A204.1 (cell line): Measurements from ENCODE around the gene UBTD1.
"Not testable (repeated sequence)": the region's sequence is repeated elsewhere in the genome, so short reads cannot be mapped to it uniquely, and the experiment has no call there.

Experiments used
- FAIRE-seq: peaks from 2 replicates; lab custom pipeline; 2012; peaks lifted over from hg19 to GRCh38; lab: Jason Lieb, UNC

UBTD1 gene, protein sequence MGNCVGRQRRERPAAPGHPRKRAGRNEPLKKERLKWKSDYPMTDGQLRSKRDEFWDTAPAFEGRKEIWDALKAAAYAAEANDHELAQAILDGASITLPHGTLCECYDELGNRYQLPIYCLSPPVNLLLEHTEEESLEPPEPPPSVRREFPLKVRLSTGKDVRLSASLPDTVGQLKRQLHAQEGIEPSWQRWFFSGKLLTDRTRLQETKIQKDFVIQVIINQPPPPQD

DNA sequence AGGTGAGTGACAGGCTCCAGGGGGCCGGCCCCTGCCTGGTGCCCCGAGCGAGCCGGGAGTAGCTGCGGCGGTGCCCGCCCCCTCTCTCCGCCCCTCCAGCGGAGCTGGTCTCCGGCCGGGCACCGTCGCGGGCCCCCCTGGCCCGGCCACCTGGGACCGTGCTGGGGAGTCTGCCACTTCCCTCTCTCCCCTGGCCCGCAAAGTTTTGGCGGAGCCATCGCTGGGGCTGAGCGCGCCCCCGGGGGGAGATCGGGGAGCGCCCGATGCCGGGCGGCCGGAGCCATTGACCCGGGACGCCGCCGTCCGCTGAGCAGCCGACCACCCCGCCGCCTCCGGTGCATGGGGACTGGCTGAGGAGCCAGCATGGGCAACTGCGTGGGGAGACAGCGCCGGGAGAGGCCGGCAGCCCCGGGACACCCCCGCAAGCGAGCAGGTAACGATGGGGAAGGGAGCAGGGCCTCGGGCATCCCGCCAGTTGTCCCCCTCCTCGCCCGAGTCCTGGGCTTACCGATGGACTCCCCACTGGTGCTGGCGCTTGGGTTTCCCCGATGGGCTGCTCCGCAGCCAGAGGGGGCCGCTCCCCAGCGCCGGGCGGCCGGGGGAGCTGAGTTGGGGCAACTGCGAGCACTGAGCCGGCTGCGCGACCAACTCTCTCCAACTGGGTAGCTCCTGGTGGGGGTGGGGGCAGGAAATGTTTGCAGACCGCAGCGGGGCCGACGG lies at the start of gene UBTD1:
UBTD1 (plus strand) TSS at position 84 of the 720 bp plus-strand sequence; CDS start at position 364, 280 bp downstream.
- FAIRE-seq, result no peak

DNA sequence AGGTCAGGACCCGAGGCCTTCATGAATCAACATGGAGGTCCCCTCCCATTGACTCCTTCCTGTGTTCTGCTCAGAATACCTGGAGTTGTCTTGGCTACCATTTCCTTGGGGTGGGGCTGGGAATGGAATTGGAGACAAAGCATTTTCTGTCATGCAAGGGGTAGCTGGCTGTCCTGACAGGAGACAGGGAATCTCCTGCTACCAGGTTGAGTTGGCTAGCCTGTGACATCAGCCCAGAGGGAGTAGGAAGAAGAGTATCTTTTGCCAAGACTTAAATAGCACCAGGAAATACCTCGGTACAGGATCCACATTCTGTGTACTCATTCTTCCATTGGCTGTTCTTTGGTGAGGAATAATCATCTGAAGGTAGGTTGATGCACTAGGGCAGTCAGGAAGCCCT lies 47.9 kb upstream of the UBTD1 start:
- FAIRE-seq, result no peak

DNA sequence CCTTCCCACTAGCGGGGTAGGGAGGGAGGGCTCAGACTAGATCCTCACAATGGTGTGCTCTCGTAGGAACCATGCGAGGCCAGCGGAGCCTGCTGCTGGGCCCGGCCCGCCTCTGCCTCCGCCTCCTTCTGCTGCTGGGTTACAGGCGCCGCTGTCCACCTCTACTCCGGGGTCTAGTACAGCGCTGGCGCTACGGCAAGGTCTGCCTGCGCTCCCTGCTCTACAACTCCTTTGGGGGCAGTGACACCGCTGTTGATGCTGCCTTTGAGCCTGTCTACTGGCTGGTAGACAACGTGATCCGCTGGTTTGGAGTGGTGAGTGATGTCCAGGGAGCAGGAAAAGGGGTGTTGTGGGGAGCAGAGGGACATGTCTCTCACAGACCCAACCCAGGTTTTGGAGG lies 47.1 kb upstream of the UBTD1 start:
- no peak for FAIRE-seq

DNA sequence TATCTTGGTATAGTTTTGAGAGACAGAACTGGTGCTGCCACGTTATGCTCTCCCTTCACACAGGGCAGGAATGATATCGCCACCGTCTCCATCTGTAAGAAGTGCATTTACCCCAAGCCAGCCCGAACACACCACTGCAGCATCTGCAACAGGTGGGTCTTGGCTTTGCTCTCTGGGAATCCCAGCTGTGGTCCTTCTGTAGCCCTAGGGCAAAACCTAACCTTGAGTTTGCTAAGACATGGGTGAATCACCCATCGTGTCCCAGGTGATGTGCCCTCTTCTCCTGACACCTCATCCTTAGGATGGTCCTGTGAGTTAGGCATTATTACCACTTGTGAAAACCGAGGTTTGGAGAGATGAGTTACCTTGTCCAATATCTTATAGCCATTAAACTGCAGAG lies 46.4 kb upstream of the UBTD1 start:
- FAIRE-seq, result no peak

DNA sequence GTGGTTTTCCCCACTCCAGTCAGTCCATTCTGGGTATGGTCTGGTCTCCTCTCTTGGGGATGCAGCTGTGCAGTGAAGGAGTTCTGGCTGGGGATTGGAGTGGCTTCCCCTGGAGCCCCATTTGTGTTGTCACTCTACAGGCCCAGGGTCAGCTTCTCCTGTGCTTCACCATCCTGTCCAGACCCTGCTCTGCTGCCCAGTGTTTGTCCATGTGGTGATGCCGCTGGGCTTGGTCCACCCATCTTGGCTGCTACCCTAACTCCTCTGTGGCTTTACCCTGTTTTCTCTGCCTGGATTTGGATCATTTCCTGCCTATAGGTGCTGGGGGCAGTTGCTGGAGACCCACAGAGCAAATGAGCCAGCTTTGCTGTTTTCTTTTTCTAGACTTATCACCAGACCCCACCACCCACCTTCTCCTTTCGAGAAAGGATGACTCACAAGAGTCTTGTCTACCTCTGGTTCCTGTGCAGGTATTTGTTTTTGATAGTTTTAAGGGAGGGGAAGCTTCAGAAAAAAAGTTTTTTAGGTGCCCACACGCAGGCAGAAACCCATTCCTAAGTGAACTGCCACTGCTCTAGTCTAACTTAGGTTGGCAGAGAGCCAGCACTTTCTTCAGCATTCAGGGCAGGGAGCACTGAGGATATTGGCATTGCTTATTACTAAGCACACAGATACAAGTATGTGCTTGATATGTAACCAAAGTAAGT lies 44.2 kb upstream of the UBTD1 start:
- FAIRE-seq, result no peak

DNA sequence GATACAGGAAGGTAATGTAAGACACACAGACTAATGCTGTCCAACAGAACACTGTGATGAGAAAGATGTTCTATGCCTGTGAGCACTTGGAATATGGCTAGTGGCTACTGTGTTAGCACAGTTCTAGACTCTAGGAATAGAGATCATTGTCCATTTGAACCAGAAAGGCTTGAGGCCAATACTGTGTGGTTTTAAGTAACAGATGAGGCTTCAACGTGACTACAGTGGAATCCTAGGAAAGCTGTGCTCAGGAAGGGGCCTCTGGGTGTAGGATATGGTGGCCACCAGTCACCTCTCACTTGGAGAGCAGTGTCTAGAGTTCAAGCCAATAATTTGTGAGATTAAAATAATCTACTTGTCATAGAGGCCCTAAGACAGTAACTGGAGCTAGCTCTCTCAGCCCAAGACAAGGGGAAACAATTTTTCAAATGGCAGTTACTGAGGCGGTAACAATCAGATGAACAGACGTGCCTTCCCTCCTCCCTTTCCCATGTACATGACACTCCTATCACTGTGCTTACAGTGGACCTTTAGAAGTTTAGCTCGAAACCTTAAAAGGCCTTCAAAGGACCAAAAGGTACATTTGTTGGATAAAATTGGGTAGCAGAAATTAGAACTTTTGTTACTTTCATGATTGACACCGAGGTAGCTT lies 42.6 kb upstream of the UBTD1 start:
- no peak for FAIRE-seq

DNA sequence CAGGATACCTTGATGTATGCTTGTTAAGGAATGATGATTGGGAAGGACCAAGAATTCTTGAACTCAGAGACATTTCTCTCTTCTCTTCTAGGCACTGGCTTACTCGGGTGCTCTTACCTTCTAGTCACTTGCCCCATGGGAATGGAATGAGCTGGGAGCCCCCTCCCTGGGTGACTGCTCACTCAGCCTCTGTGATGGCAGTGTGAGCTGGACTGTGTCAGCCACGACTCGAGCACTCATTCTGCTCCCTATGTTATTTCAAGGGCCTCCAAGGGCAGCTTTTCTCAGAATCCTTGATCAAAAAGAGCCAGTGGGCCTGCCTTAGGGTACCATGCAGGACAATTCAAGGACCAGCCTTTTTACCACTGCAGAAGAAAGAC lies 42.0 kb upstream of the UBTD1 start:
- FAIRE-seq, result no peak

DNA sequence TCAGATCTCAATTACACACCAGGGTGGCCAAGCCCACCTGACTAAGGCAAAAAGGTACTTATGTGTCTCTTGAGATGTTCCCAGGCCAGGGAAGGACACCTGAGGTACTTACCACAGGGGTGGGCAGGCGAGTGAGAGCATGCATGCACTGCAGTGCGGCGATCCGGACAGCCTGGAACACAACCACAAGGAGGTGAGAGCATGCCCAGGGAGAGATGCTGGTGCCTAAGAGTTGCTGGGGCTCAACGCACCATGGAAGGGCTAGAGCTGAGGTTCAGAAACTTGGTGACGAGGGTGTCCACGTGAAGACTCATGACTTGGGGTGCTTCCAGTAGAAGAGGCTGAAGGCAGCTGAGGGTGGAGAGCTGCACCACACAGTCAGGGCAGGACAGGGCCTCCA lies 39.6 kb upstream of the UBTD1 start:
- FAIRE-seq, result no peak

DNA sequence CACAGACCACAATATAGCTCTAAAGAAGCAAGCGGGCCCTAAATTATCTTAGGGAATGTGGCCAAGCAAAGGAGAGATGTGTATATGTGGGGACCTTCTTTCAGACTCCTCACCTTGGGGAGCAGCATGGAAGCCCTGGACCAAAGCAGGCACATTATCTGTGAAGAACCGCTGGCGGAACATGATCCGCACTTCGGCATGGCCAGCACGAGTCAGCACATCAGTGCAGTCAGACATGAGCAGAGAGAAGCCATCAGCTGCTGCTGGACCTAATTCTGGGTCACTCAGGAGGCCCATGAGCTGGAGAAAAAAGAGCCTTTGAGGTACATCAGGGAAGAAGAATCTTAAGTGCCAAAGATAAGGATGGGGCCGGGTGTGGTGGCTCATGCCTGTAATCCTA lies 38.8 kb upstream of the UBTD1 start:
- no peak for FAIRE-seq

DNA sequence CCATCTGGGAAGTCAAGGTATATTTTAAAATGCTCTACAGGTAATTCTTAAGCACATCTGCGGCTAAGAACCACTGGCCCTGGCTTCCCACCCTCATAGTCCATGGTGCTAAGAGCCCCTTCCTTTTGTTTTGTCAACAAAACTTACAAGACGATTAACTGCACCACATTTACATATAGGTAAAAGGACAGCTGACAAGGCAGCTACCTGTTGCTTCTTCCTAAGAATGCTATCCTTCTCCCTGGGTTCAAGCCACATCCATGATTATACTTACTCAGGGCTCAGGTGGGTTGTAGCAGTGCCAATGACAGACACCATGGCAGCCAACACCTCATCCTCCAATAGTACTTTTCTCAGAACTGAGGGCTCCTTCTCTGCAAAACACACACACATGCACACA lies 36.4 kb upstream of the UBTD1 start:
- no peak for FAIRE-seq

DNA sequence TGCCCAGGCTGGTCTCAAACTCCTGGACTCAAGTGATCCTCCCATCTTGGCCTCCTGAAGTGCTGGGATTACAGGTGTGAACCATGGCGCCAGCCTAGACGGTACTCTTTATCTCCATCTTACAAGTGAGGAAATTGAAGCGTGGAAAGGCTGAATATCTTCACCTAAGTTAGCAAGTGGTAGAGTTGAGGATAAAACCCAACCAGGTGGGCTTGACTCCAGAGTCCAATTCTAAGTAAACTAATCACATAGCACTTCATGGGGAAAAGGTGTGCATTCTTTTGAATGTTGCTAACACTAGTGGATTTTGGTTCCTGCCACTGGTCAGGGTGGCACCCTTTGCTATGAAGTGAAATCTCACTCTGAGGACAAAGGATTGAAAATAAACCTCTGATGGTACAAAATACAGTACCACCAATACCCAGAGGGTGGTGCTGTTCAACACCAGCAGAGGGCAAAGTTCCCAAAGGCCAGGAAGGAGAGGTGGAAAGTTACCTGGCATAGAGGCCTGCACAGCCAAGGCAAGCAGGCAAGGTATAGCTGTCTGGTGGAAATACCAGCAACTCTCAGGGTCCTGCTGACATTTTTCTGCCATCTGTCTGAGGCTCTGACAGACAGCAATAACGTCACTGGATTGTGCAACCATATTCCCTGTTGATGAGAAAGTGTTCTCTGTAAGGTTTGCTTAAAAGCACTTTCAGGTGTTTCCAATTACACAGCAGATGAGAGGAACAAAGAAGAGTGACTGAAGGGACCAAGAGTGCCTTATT lies 35.2 kb upstream of the UBTD1 start:
- no peak for FAIRE-seq

DNA sequence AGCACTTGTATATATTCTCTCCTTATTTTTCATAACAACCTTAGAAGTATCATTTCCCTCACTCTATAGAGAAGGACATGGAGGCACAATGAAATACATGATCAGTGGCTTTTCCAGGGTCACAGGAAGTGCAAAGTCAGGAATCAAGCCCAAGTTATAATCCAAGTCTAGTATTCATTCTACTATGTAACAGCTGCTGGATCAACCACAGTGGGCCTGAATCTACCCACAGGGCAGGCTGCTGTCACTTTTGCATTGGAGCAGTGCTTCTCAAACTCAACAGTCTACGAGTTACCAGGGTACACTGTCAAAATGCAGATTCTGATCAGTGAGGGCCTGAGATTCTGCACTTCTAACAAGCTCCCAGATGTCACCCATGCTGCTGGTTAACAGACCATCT lies 34.5 kb upstream of the UBTD1 start:
- FAIRE-seq, result no peak

DNA sequence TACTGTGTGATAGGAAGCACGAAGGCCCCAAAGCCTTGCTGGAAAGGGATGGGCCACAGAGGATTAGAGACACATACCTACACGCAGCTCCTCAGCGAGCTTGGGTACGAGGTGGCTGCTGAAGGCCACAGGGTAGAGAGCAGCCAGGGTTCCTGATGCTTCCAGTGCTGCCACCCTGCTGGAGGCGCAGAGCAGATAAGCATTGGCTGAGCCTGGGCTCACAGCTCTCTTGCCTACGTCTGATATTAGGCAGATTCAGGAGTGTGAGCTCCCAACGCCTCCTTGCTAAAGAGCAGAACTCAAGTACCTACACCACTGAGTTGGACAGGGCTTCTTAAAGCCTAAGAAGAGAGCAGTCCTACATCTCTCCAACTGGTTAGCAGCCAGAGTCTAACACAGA lies 32.7 kb upstream of the UBTD1 start:
- no peak for FAIRE-seq

DNA sequence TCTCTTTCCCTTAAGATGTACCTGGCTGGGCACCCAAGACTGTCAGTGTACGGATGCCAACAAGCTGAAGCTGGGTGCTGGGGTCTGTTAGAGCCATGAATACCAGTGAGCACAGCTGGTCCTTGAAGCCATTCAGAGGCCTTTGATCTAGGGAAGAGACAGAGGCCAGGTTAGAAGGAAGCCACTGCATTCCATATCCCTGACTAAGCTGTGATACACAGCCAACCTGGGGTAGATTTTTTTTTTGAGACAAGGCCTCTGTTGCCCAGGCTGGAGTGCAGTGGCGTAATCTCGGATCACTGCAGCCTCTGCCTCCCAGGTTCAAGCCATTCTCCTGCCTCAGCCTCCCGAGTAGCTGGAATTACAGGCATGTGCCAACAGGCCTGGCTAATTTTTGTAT lies 32.0 kb upstream of the UBTD1 start:
- FAIRE-seq, result no peak

DNA sequence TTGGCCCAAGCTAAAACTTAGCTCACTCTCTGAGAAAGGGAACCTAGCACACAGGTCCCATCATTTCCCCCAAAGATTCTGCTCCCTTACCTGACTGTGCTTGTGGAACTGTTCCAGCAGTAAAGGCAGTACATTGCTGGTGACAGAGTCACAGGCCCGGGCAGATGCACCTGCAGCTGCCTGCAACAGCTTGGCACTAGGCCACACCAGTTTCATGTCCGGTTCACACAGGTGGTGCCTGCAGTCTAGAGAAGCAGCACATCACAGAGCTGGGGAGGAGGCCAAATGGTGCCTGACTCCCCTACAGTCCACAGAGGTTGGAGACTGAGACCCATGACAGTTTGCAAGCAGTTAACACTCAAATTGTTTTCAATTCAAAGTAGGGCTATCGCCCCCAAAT lies 30.6 kb upstream of the UBTD1 start:
- FAIRE-seq, result no peak

DNA sequence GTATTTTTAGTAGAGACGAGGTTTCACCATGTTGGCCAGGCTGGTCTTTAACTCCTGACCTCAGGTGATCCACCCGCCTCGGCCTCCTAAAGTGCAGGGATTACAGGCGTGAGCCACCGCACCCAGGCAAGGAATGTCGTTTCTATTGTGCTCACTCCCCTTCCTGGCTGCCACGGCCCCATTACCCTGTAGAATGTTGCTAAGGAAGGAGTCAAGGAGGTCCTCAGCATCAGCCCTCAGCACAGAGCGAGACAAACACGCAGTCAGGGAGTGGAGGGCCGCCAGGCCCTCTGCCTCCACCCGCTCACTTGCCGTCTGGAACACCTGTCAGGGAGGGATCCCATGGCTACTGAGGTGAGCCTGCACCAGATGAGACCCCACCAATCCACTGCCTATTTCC lies 29.9 kb upstream of the UBTD1 start:
- not testable (repeated sequence) for FAIRE-seq

DNA sequence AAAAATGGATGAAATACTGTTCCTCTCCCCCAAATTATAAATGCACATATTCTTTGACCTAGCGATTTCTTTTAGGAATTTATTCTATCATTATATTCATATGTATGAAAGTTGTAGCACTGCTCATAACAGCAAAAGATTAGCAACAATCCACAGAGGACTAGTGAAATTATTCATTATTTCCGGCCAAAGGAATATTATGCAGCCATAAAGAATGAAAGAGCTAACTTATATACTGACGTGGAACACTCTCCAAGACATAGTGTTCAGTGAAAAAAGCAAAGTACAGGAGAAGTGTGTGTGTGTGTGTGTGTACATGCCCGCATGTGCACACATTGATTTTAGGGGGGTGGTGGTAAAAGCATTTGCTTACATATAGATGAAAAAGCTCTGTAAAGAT lies 23.8 kb upstream of the UBTD1 start:
- no peak for FAIRE-seq

DNA sequence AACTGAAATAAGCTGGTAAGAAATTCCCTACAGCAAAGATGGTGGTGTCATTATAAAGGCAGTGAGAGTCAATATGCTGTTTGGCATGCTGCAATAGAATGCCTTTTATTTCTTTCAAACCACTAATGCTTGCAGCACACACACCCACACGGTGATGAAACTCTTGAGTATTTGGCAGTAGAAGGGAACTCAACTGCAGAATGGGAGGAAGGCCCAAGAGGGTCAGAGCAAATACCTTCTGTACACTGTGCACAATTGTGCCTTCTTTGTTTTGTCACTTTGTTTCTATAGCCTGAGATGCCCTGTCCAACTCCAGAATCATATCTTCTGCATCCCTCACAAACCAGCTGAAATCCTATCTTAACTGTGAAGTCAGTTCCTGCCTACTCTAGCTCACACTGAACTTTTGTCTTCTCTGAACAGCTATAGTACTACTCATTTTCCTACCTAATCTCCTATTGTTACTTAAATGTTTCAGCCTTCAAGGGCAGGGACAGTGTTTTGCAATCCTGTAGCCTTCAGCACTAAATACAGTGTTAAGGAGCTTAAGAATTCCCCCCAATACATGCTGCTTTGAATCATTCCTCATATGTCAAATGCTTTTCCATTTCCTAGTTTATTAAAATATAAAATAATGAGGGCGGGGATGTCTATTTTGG lies 22.7 kb upstream of the UBTD1 start:
- no peak for FAIRE-seq

DNA sequence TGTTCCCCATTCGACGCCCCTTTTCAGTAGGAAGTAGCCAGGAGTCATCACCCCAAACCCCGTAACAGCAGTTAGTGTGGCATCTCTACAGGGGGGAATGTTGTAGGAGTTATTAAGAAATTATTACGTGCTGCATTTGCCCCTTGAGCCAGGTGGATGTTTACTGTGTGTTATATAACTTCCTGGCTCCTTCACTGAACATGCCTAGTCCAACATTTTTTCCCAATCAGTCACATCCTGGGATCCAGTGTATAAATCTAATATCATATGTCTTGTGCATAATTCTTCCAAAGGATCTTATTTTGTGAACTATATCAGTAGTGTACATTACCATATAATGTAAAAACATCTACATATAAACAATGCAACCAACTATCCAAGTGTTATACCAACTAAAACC lies 19.3 kb upstream of the UBTD1 start:
- not testable (repeated sequence) for FAIRE-seq

DNA sequence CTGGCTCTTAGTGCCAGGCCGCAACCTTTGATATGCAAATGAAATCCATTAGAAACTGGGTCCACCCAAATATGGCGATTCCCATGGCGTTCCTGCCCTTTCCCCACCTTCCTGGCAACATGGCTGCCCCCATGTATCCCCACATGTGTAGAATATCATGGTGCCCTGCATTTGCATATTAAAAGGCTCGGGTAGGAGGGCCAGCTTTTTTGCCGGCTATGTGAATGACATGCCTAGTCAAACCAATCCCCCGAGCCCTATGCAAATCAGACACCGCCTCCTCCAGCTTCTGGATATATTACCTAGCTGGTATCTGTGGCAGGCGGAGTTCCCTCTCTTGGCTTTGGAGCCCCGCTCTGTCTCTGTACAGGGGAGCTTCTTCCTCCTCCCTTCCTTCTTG lies 18.8 kb upstream of the UBTD1 start:
- FAIRE-seq, result no peak

DNA sequence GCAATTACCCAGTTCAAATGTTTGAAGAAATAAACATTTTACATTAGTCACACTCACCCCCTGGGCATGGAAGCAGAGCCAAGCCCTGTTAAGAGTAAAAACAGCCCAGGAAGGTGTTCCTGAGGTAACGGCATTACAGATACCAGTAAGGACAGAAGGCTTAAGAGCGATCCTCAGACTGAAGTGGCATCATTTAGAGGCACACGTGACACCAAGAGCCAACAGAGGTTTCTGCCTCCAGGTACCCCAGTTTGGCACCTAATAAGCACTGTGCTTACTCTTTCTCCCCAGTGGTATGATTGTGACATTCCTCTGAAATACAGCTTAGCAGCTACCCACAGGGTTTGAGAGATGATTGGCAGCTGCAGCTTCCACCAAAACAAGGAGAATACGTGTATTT lies 17.7 kb upstream of the UBTD1 start:
- FAIRE-seq, result no peak

DNA sequence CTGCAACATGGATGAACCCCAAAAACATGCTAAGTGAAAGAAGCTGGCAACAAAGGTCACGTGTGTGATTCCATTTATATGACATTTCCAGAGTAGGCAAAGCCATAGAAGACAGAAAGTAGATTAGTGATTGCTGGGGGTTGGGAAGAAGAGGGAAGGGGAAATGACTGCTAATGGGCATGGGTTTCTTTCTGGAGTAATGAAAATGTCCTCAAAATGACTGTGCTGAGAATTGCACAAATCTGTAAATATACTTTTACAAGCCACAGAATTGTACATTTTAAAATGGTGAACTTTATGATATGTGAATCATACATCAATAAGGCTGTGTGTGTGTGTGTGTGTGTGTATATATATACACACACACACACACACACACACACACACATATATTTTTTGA lies 16.3 kb upstream of the UBTD1 start:
- no peak for FAIRE-seq
